ENCODE results near the gene PLCB1.

PLCB1 gene

DNA sequence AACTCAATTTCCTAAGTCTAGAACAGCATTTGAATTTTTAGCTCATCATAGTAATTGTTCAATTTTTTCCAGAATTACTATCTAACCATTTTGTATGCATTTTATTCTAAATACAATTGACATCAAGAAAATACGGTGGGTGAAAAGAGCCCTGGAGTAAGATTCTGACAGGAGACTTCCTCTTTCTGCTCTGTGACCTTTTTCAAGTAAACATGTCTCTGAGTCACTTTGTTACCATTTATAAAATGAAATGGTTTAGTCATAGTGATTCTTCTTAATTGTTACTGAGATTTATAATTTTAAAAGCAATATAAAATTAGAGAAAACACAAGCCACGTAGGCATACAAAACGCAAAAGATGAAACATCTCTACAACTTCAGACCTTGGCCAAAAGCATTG, 80.2 kb downstream of the PLCB1 start:
- no peak for DNase-seq (ENCODE audit: low spot score)

DNA sequence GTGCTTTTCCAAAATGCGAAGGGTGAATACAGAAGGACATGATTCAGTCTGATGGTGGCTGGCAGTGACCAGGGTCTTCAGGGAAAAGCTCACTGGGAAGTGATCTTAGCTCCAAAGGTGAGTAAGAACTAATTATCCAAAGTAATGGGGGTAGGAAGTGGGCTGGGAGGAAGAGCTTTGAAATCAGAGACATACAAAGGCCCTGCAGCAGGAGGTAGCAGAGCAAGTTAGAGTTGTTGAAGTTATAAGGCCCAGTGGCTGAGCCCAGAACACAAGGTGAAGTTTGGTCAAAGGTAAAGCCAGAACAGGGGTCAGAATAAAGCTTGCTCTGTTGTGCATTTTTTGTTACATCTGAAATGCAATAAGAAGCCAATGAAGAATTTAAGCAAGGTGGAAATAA, 81.2 kb downstream of the PLCB1 start:
- no peak for DNase-seq (ENCODE audit: low spot score)

DNA sequence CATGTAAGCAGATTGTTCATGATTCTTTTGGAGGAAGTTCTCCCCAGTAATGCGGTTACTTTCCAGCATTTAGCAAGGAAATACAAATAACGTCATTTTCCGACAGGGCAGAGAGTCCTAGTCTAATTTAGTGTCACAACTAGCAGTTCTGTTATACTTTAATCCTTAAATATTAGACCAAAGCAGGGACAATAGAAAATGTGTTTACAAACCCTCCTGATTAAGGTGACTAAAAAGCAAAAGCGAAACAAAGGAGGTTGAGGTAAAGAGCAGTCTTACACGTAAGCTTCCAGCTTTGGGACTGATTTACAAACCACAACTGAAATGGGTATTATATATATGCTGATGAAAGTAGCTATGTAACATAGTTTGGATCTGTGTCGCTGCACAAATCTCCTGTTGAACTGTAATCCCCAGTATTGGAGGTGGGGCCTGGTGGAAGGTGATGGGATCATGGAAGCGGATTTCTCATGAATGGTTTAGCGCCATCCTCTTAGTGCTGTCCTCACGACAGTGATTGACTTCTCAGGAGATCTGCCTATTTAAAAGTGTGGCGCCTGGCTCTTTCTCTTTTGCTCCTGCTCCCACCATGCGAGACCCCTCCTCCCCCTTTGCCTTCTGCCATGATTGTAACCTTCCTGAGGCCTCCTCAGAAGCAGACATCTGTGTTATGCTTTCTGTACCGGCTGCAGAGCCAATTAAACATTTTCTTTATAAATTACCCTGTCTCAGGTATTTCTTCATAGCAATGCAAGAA, 81.9 kb downstream of the PLCB1 start:
- DNase-seq (ENCODE audit: low spot score) = no peak

DNA sequence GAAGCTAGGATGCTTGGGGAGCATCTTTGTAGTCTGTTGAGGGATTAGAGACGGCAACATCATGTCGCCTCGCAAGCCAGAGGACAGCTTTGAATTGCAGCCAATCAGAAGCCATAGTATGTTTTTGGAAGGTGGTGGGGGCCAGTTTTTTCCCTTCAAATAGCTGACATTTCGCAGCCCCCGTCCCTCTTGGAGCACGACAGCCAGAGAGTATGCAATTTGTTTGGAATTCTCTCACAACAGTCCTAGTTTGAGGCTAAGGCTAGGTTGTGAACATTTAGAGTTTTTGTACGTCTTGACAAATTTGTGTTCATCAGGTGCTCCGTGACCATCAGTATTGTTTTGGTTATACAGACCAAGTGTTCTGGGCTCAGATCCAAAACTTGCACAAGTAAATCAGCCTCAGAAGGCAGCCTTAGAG, 83.3 kb downstream of the PLCB1 start:
- DNase-seq (ENCODE audit: low spot score) = no peak

DNA sequence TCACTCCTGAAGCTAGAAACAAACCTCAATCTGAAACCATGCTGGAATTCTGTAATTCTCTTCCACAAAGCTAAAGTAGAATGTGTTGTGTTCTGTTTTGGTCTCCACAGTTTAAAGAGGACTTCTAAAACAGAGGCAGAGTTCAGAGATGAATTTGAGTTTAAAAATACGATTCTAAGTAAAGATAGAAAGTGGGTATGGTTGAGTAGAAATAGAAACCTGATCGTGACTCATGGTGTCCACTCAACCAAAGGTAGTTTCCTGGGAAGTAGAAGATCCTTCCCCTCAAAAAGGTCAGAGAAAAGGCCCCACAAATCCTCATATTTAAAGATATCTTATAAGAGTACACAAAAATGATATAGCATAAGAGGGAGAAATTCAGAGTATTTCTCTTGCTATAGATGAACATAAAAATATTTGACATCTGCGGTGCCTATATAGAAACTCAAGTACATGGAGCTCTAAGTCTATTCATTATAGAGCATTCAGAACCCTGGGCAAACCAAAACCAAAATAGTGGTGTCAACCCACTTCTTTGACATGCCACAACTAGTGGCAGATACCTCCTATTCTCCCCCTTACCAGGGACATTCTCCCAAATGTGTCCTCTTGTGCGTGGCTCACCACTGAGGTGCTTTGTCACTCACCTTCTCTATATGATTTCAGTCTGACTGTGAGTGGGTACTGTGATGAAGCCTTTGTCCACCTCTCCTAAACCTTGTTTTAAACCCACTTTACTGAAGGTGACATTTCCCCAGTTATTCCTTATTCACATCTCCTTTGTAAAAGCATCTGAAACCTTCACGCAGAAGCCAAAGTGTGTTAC, 84.5 kb downstream of the PLCB1 start:
- no peak for DNase-seq (ENCODE audit: low spot score)

DNA sequence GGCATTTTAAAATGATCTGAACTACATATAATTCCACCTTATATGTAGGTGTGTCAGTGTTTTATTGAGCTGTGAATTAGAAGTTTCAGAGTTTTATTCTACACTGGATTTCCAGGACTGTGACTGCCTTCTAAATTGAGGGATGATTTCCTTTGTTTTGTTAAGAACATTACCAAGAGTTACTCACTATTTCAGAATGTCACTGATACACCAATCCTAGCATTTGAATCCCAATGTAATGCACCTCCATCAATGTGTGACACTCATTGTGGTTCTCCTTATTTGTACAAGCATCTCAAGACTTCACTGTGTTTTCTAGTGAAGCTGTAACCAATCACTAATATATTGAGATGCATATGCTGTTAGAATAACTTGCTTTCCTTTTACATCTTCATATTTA, 86.8 kb downstream of the PLCB1 start:
- no peak for DNase-seq (ENCODE audit: low spot score)

DNA sequence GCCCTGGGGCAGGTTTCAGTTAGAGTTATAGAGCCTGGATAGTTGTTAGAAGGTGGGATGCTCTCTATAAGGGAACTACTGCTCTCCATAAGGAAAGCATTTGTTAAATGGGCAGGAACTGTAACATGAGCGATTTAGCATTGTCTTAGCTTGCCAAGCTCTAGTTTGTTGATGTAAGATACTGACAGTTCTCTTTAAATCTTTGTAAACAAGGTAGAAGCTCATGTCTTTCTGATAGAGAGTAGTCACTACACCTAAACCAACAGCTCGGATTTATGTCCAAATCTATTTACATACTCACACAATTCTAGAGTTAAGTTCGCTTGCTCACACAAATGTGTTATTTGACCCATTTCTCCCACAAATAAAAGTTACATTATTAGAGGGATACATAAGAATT, 87.3 kb downstream of the PLCB1 start:
- no peak for DNase-seq (ENCODE audit: low spot score)

GRCh38 chr20:8220716-8221115, 88.7 kb downstream of the PLCB1 start:
- no peak for DNase-seq (ENCODE audit: low spot score)

- no peak for DNase-seq (ENCODE audit: low spot score)
These were observed 89.9 kb downstream of the PLCB1 start for GRCh38 chr20:8221887-8222419.

GRCh38 chr20:8223091-8223870, 91.2 kb downstream of the PLCB1 start:
- no peak for DNase-seq (ENCODE audit: low spot score)

GRCh38 chr20:8225658-8226057, 93.6 kb downstream of the PLCB1 start:
- DNase-seq (ENCODE audit: low spot score) = no peak

- no peak for DNase-seq (ENCODE audit: low spot score)
These were observed 94.0 kb downstream of the PLCB1 start for GRCh38 chr20:8226106-8226505.

- DNase-seq (ENCODE audit: low spot score) = no peak
These were observed 95.2 kb downstream of the PLCB1 start for GRCh38 chr20:8227293-8227692.

DNA sequence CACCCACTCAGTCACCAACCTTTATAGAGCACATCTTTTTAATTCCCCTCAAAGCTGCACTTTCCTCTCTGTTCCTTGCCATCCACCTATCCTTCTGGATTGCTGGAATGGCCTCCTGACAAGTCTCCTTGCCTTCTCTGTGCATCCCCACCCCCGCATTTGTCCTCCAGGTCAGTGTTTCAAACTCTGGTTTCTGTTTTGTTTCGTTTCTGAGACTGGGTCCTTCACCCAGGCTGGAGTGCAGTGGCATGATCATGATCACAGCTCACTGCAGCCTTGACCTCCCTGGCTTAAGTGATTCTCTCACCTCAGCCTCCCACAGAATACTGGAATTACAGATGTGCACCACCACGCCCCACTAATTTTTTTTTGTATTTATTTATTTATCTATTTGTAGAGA, 96.2 kb downstream of the PLCB1 start:
- no peak for DNase-seq (ENCODE audit: low spot score)

DNA sequence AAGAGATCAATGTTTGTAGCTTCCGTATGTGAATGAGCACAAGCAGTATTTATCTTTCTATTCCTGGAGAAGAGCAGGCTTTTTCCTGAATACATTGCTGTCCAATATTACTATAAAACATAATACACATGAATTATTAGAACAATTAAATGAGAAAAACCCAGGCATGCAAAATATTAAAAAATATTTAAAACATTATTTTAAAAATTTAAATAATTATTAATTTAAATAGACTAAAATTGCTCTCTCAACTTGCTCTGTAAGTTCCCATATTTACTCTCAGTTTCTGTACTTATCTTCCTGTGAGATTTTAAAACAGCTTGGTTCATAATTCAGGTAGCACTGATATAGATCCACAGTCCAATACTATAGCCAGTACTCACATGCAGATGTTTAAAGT, 97.0 kb downstream of the PLCB1 start:
- no peak for DNase-seq (ENCODE audit: low spot score)

DNA sequence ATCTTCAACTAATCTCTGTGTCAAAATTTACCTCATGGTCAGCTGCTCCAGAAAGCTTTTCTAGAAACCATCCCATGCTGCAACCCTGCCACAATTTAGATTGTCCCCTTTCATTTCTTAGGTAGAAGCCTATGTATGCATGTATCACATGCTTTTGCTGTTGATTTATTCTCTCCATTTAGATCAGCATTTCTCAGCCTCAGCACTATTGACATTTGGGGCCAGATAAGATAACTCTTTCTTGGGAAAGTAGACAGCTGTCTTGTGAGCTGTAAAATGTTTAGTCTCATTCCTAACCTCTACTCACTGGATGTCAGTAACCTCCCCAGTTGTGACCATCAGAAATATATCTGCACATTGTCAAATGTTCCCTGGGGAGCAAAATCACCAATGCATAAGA, 99.0 kb downstream of the PLCB1 start:
- no peak for DNase-seq (ENCODE audit: low spot score)

GRCh38 chr20:8232332-8232731, 100.3 kb downstream of the PLCB1 start:
- no peak for DNase-seq (ENCODE audit: low spot score)

- no peak for DNase-seq (ENCODE audit: low spot score)
These were observed 102.5 kb downstream of the PLCB1 start for GRCh38 chr20:8234580-8234979.

- DNase-seq (ENCODE audit: low spot score) = no peak
These were observed 110.0 kb downstream of the PLCB1 start for GRCh38 chr20:8242066-8242465.

DNA sequence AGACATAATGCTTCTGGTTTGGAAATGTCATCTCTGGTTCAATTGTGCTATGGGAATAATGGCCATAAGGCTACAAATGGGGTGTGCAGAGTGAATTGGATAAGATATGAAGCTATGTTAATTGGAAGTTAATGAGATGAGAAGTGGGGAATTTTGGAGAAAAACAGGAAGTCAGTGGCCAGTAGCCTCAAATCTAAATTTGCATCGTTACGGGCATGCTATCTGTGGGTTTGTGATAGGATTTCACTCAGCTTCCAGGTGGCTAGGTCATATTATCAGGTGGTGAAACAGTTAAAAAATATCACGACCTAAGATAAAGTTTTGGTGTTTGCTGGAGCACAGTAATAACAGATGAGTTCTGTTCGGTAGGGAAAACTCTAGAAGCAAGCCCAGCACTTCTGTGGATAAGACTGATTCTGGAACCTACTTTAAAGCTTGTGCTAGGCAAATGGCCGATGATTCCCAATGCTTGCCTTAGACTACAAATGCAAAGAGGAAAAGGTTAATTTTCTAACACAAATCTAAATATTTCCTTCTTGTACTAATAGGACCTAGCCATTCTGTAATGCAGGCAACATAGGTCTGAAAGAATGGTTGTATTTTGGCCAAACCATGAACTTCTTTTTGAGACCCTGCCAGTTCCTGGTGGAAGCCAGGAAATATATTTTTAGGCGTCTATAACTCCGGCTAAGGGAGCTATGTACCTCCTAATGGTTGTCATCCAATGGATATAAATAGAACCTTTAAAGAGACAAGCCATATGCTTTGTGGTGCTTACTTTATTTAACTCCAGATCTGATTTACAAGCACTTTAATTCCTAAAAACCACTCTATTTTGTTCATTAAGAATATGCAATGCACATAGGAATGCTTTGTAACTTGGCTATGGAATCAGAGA, 111.0 kb downstream of the PLCB1 start:
- no peak for DNase-seq (ENCODE audit: low spot score)

DNA sequence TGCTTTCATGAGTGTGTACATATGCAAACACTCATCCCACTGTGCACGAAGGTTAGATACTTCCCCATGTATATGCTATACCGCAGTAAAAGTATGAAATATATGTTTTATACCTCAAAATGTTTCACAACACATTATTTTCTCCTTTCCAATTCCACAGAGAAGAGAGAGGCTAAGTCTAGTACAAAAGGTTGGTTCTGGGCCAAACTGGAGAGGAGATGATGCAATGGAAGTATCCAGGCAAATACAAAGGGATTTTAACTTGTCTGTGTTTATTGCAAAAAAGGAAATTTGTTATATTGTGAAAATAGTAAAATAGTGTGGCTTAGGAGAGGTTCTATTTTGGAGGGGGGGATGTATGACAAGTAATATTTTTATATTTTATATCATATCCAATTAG, 112.6 kb downstream of the PLCB1 start:
- no peak for DNase-seq (ENCODE audit: low spot score)
